ENCODE measurements around the gene COL6A3. TPM values are rescaled to one million over a fixed set of nuclear protein-coding genes. Genes with fewer than 3 reads are reported as not detected.
A peak's percentile ranks its signal among the peaks of the same experiment; 100 is the strongest.

COL6A3 gene
- total and polyA plus RNA-seq, 9 of the 15 experiments (the other 6 are each of a cell fraction or from before 2014, with no cell fraction given): 0.07 to 4.1 (median 1.5) TPM

- no peak overlapping the region for H3K4me2 ChIP-seq (ENCODE audit: insufficient read depth, low read length)
- in situ Hi-C loops (cut with MboI) (no loop called here), intact Hi-C loops (cut with micrococcal nuclease) (no loop called here)
- POLR2A ChIA-PET: no interaction called here
- no peaks in the 10 kb centered on the region for H3K79me2 ChIP-seq (ENCODE audit: control insufficient read depth, insufficient read depth, low read length)
- BruUV-seq (replicated peaks): no TSS peak
- CTCF ChIA-PET (ENCODE audit: low intra/inter-chr PET ratio): no interaction called here
- no peaks in the 10 kb centered on the region for H3K9me3 ChIP-seq (replicated peaks; ENCODE audit: control insufficient read depth, insufficient read depth, low read depth, low read length)
- DNase-seq (ENCODE audit: extremely low read depth in 1 of 4, low spot score in 3 of 4): no peak
- TF ChIP-seq L3MBTL2 (IDR thresholded peaks at IDR 0.05): no peak
- TF ChIP-seq ZNF830 (CRISPR knock-in tag; IDR thresholded peaks at IDR 0.05): no peak
- TF ChIP-seq CHCHD3 (CRISPR knock-in tag; IDR thresholded peaks at IDR 0.05): no peak
- TF ChIP-seq, protein P1, sequence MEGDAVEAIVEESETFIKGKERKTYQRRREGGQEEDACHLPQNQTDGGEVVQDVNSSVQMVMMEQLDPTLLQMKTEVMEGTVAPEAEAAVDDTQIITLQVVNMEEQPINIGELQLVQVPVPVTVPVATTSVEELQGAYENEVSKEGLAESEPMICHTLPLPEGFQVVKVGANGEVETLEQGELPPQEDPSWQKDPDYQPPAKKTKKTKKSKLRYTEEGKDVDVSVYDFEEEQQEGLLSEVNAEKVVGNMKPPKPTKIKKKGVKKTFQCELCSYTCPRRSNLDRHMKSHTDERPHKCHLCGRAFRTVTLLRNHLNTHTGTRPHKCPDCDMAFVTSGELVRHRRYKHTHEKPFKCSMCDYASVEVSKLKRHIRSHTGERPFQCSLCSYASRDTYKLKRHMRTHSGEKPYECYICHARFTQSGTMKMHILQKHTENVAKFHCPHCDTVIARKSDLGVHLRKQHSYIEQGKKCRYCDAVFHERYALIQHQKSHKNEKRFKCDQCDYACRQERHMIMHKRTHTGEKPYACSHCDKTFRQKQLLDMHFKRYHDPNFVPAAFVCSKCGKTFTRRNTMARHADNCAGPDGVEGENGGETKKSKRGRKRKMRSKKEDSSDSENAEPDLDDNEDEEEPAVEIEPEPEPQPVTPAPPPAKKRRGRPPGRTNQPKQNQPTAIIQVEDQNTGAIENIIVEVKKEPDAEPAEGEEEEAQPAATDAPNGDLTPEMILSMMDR (IDR thresholded peaks at IDR 0.05 in 2 of 3, conservative IDR thresholded peaks at IDR 0.05 in 1 of 3; ENCODE audit: insufficient read depth in 2 of 3, low read depth in 1 of 3, low read length in 3 of 3): peak in 2 of 3 experiments; percentile 7 to 14; a peak in 1 of 6 replicates
- no peak for TF ChIP-seq TCF7L2 (IDR thresholded peaks at IDR 0.05; ENCODE audit: low read depth, low read length)
- no peak overlapping the region for H2AFZ ChIP-seq (ENCODE audit: low read depth, low read length)
- no peaks in the 10 kb centered on the region for H3K4me1 ChIP-seq (replicated peaks in 1 of 2; ENCODE audit: control insufficient read depth in 2 of 2, insufficient read depth in 2 of 2, low read length in 2 of 2)
- ATAC-seq: no peak
- H3K27me3 ChIP-seq (ENCODE audit: control insufficient read depth in 2 of 2, insufficient read depth in 2 of 2, low read length in 2 of 2): peaks cover 0 to 11% of the 10 kb centered on the region in 2 experiments; a peak in 2 of 5 replicates
- WGBS (ENCODE audit: insufficient coverage, low coverage, missing lambda C conversion rate): 7% methylated on average over 13 of the region's 14 CpGs
- H3K4me3 ChIP-seq: no peak overlapping the region
- H3K27ac ChIP-seq (ENCODE audit: extremely low read depth, low read depth, low read length): no peak overlapping the region
- H3K36me3 ChIP-seq (ENCODE audit: control insufficient read depth, insufficient read depth, low read length): no peaks in the 10 kb centered on the region
- no peaks in the 10 kb centered on the region for H4K20me1 ChIP-seq (replicated peaks; ENCODE audit: control insufficient read depth, insufficient read depth, low read length)
- FAIRE-seq: no peak
- no peaks in the 10 kb centered on the region for H3K9me1 ChIP-seq (ENCODE audit: control insufficient read depth, insufficient read depth, low read length)
- H3K9ac ChIP-seq (ENCODE audit: insufficient read depth in 1 of 2, low read depth in 2 of 2, low read length in 2 of 2): no peak overlapping the region
These were observed 103.3 kb downstream of the COL6A3 start for GRCh38 chr2:237310515-237311114.

All from K562 (cell line).